Esophagus squamous epithelium (tissue), 4 donors: ENCODE data around the gene FAM236C.
"Not testable (repeated sequence)": the region's sequence is repeated elsewhere in the genome, so short reads cannot be mapped to it uniquely, and the experiment has no call there.

Experiments used
- CTCF ChIP-seq, 6 experiments: fragments of 450-650 bp in 4 of 6; fragments of 200-600 bp in 2 of 6; sonication (generic) in 2 of 6; IDR thresholded peaks; one replicate each; pipeline ENCODE4 v1.5.1; 2016 to 2019; ENCODE audit warnings: antibody characterized with exemption in 6 of 6, mild to moderate bottlenecking in 4 of 6, moderate library complexity in 4 of 6
- POLR2A ChIP-seq, 4 donors: fragments of 450-650 bp; IDR thresholded peaks; one replicate each; pipeline ENCODE4 v1.6.1; 2017; ENCODE audit warnings: antibody characterized with exemption in 4 of 4, mild to moderate bottlenecking in 4 of 4, moderate library complexity in 3 of 4

- TF ChIP-seq CTCF, POLR2A (IDR thresholded peaks at IDR 0.05): not testable (repeated sequence)
These were observed at the start of gene FAM236C for GRCh38 chrX:72912315-72912714.
